ENCODE data around the gene CA14. TPM values are rescaled to one million over a fixed set of nuclear protein-coding genes. Genes with fewer than 3 reads are reported as not detected.
A peak's percentile ranks its signal among the peaks of the same experiment; 100 is the strongest.

Gene CA14
- total and polyA plus RNA-seq, 9 of the 15 experiments (the other 6 are each of a cell fraction or from before 2014, with no cell fraction given) = 0.13 to 0.57 (median 0.26) TPM; not detected in 1

DNA sequence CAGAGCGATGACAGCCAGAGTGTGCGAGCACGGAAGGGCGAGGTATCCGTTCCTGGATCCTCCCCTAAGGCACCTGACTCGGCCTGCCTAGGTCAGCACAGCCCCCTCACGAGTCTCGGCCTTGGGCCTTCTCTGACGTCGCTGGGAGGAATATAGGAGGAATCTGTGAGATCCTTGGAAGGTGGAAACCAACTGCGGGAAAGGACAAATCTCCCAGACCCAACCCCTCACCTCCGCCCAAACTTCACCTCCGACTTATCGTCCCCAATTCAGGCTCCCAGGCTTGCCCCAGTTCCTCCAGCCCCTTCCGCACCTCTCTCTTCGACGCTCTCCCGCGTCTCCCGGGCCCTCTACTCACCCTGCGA is 10.7 kb downstream of the CA14 start (continued):
- TF ChIP-seq, protein P1, sequence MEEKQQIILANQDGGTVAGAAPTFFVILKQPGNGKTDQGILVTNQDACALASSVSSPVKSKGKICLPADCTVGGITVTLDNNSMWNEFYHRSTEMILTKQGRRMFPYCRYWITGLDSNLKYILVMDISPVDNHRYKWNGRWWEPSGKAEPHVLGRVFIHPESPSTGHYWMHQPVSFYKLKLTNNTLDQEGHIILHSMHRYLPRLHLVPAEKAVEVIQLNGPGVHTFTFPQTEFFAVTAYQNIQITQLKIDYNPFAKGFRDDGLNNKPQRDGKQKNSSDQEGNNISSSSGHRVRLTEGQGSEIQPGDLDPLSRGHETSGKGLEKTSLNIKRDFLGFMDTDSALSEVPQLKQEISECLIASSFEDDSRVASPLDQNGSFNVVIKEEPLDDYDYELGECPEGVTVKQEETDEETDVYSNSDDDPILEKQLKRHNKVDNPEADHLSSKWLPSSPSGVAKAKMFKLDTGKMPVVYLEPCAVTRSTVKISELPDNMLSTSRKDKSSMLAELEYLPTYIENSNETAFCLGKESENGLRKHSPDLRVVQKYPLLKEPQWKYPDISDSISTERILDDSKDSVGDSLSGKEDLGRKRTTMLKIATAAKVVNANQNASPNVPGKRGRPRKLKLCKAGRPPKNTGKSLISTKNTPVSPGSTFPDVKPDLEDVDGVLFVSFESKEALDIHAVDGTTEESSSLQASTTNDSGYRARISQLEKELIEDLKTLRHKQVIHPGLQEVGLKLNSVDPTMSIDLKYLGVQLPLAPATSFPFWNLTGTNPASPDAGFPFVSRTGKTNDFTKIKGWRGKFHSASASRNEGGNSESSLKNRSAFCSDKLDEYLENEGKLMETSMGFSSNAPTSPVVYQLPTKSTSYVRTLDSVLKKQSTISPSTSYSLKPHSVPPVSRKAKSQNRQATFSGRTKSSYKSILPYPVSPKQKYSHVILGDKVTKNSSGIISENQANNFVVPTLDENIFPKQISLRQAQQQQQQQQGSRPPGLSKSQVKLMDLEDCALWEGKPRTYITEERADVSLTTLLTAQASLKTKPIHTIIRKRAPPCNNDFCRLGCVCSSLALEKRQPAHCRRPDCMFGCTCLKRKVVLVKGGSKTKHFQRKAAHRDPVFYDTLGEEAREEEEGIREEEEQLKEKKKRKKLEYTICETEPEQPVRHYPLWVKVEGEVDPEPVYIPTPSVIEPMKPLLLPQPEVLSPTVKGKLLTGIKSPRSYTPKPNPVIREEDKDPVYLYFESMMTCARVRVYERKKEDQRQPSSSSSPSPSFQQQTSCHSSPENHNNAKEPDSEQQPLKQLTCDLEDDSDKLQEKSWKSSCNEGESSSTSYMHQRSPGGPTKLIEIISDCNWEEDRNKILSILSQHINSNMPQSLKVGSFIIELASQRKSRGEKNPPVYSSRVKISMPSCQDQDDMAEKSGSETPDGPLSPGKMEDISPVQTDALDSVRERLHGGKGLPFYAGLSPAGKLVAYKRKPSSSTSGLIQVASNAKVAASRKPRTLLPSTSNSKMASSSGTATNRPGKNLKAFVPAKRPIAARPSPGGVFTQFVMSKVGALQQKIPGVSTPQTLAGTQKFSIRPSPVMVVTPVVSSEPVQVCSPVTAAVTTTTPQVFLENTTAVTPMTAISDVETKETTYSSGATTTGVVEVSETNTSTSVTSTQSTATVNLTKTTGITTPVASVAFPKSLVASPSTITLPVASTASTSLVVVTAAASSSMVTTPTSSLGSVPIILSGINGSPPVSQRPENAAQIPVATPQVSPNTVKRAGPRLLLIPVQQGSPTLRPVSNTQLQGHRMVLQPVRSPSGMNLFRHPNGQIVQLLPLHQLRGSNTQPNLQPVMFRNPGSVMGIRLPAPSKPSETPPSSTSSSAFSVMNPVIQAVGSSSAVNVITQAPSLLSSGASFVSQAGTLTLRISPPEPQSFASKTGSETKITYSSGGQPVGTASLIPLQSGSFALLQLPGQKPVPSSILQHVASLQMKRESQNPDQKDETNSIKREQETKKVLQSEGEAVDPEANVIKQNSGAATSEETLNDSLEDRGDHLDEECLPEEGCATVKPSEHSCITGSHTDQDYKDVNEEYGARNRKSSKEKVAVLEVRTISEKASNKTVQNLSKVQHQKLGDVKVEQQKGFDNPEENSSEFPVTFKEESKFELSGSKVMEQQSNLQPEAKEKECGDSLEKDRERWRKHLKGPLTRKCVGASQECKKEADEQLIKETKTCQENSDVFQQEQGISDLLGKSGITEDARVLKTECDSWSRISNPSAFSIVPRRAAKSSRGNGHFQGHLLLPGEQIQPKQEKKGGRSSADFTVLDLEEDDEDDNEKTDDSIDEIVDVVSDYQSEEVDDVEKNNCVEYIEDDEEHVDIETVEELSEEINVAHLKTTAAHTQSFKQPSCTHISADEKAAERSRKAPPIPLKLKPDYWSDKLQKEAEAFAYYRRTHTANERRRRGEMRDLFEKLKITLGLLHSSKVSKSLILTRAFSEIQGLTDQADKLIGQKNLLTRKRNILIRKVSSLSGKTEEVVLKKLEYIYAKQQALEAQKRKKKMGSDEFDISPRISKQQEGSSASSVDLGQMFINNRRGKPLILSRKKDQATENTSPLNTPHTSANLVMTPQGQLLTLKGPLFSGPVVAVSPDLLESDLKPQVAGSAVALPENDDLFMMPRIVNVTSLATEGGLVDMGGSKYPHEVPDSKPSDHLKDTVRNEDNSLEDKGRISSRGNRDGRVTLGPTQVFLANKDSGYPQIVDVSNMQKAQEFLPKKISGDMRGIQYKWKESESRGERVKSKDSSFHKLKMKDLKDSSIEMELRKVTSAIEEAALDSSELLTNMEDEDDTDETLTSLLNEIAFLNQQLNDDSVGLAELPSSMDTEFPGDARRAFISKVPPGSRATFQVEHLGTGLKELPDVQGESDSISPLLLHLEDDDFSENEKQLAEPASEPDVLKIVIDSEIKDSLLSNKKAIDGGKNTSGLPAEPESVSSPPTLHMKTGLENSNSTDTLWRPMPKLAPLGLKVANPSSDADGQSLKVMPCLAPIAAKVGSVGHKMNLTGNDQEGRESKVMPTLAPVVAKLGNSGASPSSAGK (IDR thresholded peaks at IDR 0.05) = peak; percentile 78
- TF ChIP-seq RBBP5 (IDR thresholded peaks at IDR 0.05; ENCODE audit: borderline replicate concordance, insufficient read depth, low read length, poor library complexity, severe bottlenecking) (no peak), ARHGAP35 (IDR thresholded peaks at IDR 0.05; ENCODE audit: partially characterized antibody) (no peak), MYBL2 (IDR thresholded peaks at IDR 0.05; ENCODE audit: low read depth) (no peak), MYBL2 (CRISPR knock-in tag; IDR thresholded peaks at IDR 0.05; ENCODE audit: borderline replicate concordance) (no peak), RBM22 (IDR thresholded peaks at IDR 0.05; ENCODE audit: low read depth, low read length, poor library complexity, severe bottlenecking) (no peak), ZNF224 (CRISPR knock-in tag; IDR thresholded peaks at IDR 0.05) (0 out of 2 replicates have a peak, but pooled peaks have one; percentile 54), SAP30 (IDR thresholded peaks at IDR 0.05; ENCODE audit: borderline replicate concordance, insufficient read depth, low read depth, low read length, poor library complexity, severe bottlenecking) (peak; percentile 20), ZNF232 (CRISPR knock-in tag; IDR thresholded peaks at IDR 0.05) (0 out of 2 replicates have a peak, but pooled peaks have one; percentile 63), E2F3 (CRISPR knock-in tag; IDR thresholded peaks at IDR 0.05) (no peak), KLF6 (CRISPR knock-in tag; IDR thresholded peaks at IDR 0.05; ENCODE audit: borderline replicate concordance) (no peak), NELFE (IDR thresholded peaks at IDR 0.05; ENCODE audit: insufficient read depth, insufficient read length) (no peak), PTBP1 (IDR thresholded peaks at IDR 0.05; ENCODE audit: low read depth, low read length) (no peak)
- TF ChIP-seq, protein P2, sequence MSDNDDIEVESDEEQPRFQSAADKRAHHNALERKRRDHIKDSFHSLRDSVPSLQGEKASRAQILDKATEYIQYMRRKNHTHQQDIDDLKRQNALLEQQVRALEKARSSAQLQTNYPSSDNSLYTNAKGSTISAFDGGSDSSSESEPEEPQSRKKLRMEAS (CRISPR knock-in tag; IDR thresholded peaks at IDR 0.05) = no peak

Measured in K562 (cell line).